Medulla oblongata (tissue), 1 donor: ENCODE results near the gene PUM2.
"Not testable (repeated sequence)": the region's sequence is repeated elsewhere in the genome, so short reads cannot be mapped to it uniquely, and the experiment has no call there.

ENCODE experiments used
- DNase-seq: peaks from one replicate; pipeline ENCODE4 v3.0.0-alpha.2; 2015; ENCODE audit errors: extremely low spot score

Gene PUM2

GRCh38 chr2:20369366-20369765 is 18.7 kb upstream of the PUM2 start:
- no peak for DNase-seq

- no peak for DNase-seq
Observed at GRCh38 chr2:20368706-20369105, 18.1 kb upstream of the PUM2 start.

- DNase-seq: not testable (repeated sequence)
Observed at GRCh38 chr2:20367929-20368328, 17.3 kb upstream of the PUM2 start.

- DNase-seq: no peak
Observed at GRCh38 chr2:20366672-20367116, 16.1 kb upstream of the PUM2 start.

GRCh38 chr2:20365249-20365817 is 14.7 kb upstream of the PUM2 start:
- DNase-seq: no peak

- DNase-seq: no peak
Observed at GRCh38 chr2:20363578-20363977, 12.9 kb upstream of the PUM2 start.

- no peak for DNase-seq
Observed at GRCh38 chr2:20362701-20363435, 12.2 kb upstream of the PUM2 start.

- no peak for DNase-seq
Observed at GRCh38 chr2:20361893-20362292, 11.2 kb upstream of the PUM2 start.

GRCh38 chr2:20359096-20359495 is 8.5 kb upstream of the PUM2 start:
- DNase-seq: no peak

- DNase-seq: no peak
Observed at GRCh38 chr2:20357638-20358389, 7.2 kb upstream of the PUM2 start.

GRCh38 chr2:20356042-20356441 is 5.4 kb upstream of the PUM2 start:
- DNase-seq: no peak

GRCh38 chr2:20355131-20355530 is 4.5 kb upstream of the PUM2 start:
- no peak for DNase-seq

- DNase-seq: no peak
Observed at GRCh38 chr2:20353241-20353992, 2.8 kb upstream of the PUM2 start.

- DNase-seq: no peak
Observed at GRCh38 chr2:20352581-20353216, 2.1 kb upstream of the PUM2 start.

GRCh38 chr2:20352230-20352578 is 1.6 kb upstream of the PUM2 start:
- DNase-seq: peak; percentile 17

GRCh38 chr2:20351555-20352229 is 1.0 kb upstream of the PUM2 start:
- DNase-seq: peak; percentile 8

- peak; percentile 45 for DNase-seq
Observed at GRCh38 chr2:20350041-20350712, 467 bp downstream of the PUM2 start.

GRCh38 chr2:20349513-20349921 is 1.1 kb downstream of the PUM2 start:
- DNase-seq: peak; percentile 27

- no peak for DNase-seq
Observed at GRCh38 chr2:20348542-20348941, 2.1 kb downstream of the PUM2 start.

- no peak for DNase-seq
Observed at GRCh38 chr2:20346565-20347381, 3.9 kb downstream of the PUM2 start.
